Esophagus mucosa (tissue), 1 donor: Measurements from ENCODE around the gene DPP6. TPM values are rescaled to one million over a fixed set of nuclear protein-coding genes. Genes with fewer than 3 reads are reported as not detected.
A peak's percentile ranks its signal among the peaks of the same experiment; 100 is the strongest.
"Not testable (repeated sequence)": the region's sequence is repeated elsewhere in the genome, so short reads cannot be mapped to it uniquely, and the experiment has no call there.

Experiments used
- ATAC-seq: fragments of 200-7000 bp; cut with Tn5 transposase; one replicate; pipeline ENCODE4 v1.9.1; 2020
- total RNA-seq: library from RNA; stranded (reverse); gene quantifications from one replicate; pipeline ENCODE4 v1.2.4, GENCODE V29; 2023
- donor health status: DM: yes; HTN: yes; CAD: no.

DPP6 gene
- total RNA-seq, 1 donor from 2014 or later, result 0.12 TPM

DNA sequence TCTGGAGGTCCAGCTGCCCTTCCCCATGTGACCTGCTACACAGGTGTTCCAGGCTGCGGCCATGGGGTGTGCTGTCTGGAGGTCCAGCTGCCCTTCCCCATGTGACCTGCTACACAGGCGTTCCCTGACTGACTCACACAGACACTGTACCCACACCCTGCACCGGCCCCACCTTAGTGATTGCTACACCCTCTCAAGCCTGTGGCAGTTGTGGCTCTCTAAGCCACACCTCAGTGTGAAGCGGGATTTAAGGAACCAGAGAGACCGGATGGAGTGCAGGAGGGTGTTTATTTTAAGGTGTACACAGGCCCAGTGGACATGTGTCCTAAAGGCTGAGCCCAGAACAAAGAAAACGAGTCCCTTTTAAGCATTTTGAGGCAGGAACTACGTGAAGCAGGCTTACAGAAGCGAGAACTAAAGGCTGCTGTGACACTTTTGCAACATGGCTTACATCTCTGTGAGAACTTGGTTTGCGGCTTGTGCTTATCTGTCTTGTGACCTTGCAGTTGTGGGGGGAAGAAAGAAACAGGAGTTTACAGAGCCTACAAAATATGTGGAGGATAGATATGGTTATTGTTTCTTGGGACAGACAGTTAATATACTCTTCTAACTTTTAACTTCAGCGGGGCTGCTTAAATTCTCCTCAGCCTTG, 624.4 kb downstream of the DPP6 start:
- peak; percentile 91 for ATAC-seq

DNA sequence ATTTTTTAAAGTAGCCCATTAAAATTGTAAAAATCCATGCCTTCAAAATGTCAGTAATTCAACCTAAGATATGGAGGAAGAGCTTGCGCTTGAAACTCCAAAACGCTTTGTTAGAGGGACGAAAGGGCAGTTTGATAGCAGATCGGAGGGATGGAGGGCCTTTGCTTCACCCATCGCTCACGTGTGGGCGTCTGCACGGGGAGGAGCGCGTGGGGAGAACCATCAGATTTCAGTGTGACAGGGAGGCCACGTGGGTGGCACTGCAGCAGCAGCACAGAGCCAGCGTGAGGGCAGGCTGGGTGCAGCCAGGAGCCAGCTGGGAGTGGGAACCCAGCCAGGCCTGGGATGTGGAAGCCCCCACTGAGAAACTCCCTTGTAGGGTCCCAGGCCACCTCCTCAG, 625.3 kb downstream of the DPP6 start:
- ATAC-seq, result no peak

DNA sequence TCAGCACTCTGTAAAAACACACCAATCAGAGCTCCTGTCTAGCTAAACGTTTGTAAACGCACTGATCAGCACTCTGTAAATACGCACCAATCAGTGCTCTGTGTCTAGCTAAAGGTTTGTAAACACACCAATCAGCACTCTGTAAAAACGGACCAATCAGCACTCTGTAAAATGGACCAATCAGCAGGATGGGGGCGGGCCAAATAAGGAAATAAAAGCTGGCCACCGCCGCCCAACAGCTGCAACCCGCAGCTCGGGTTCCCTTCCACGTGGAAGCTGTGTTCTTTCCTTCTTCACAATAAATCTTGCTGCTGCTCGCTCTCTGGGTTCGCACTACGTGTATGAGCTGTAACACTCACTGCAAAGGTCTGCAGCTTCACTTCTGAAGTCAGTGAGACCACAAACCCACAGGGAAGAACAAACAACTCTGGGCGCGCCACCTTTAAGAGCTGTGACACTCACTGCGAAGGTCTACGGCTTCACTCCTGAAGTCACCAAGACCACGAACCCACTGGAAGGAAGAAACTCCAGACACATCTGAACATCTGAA, 625.9 kb downstream of the DPP6 start:
- ATAC-seq, result not testable (repeated sequence)

DNA sequence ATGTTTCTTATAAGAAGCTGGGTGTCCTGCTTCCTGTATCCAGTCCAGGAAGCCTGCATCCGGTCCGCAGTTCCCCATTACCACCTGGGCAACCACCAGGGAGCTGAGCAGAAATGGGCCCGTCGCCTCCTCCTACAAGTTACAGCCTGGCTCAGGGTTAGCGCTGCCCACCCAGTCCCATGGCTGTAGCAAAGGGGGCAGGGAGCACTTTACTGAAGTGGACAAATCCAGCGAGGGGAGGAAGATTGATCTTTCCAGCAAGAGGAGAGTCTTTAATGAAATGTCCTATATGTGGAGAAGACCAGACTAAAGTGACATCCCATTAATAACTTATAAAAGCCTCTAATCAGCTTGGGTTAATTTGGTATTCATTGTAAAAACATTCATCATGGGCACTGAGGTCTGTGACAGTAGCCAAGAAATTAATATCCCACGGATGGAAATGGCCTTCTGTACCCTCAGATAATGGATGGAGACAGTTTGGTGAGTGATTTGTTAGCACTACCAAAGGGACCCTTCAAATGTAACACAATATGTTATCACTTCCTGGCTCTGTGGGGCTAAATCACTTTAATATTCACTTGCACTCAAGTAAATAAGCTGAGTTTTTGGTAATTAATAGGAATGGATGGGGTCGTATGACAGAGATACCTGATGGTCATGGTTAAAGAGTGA, 627.3 kb downstream of the DPP6 start:
- ATAC-seq, result no peak

DNA sequence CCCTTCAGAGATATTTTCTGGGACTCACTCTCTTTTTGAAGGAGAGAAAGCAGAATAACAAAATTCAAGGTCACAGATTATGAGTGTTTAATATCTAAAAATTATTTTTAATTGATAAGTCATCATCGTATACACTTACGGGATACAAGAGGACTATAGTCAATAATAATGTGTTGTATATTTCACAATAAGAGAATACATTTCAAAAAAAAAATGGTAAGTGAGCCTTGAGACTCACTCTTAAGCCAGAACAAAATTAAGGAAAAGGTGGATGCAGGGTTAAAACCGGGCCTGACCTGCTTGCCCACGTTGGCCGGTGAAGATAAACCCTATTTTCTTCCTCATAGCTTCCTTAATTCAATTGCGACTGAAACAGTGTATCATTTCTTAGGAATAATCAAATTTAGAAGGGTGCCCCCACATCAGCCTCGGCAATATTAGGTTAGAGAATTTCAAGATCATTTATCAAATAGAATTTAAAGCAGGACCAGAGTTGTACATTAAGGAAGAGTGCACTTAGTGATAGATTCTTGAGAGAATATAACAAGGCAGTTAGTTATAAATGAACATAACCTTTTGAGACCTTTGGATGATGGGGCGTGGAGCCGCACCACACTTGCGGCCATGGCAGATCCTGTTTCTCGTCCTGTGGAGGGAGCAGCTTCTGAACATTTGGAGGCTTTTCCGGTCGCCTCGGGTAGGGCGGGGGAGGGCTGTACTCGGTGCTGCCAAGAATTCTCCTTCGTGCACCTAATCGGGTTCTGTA, 628.9 kb downstream of the DPP6 start:
- no peak for ATAC-seq

DNA sequence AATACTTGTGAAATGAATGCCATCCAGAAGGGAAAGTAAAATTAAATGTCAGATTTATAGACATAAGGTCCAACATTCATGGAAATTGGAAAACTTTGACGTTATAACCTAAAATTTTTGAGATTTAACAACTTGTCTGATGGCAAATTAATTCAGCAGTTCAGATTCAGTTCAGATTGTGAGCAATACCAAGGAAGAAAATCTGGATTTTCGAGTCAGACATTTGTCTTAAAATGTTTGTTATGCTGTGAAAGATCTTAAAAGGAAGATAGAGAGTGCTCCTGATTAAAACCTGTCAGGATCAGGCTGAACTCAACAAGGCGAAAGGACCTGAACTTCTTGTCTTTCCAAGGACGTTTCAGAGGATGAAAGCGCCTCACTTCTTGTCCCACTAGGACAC, 629.8 kb downstream of the DPP6 start:
- no peak for ATAC-seq

DNA sequence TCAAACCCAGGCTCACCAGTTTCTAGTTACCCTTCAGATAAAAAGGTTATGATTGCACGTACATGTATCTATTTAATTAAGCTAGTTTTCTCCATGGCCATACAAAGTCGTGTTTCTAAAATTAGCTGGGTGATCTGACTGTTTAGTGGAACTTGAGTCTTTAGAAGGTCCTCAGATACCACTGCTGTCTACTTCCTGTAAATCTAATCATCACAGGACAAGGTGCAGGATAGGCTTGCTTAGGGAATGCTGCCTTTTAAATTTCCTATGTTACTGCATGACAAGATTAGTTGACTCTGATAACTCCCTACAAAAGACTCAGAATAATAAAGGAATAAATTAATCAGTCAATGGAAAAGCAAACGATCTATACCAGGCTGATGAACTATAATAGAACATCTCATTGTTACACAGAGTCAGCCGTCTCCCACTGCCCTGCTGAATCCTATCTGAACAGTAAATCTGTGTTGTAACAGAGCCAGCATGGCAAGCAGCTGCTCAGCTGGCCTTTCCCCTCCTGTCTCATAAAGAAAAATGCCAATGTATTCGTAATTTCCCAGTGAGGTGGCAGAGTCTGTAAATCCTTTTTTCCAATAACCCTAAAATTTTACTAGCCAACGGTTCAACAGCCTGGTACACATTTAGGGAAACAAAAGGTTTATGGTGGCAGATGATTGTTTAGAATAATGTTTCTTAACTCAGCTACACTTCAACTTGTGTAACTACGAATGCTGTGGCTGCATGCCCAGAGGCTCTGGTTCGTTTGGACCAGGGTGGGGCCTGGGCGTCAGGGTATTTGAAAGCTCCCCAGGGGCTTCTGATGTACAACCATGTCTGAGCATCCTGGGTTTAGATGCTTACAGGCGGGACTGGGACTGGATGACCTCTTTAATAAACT, 632.7 kb downstream of the DPP6 start:
- no peak for ATAC-seq

DNA sequence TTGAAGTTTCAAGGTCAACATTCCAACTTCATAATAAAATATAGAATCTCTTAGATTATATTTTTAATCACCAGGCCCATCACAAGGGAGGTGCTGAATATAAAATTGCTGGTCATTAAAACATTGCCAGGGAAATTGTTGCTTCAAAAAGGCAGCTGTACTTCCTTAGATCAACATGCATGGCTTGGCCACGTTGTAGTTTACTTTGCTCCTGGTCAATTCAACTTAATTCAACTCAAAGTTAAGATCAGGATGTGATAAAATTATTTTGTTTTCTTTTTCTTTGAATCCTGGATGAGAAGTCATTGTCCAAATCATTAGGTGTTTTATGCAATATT, 633.3 kb downstream of the DPP6 start:
- ATAC-seq, result no peak

DNA sequence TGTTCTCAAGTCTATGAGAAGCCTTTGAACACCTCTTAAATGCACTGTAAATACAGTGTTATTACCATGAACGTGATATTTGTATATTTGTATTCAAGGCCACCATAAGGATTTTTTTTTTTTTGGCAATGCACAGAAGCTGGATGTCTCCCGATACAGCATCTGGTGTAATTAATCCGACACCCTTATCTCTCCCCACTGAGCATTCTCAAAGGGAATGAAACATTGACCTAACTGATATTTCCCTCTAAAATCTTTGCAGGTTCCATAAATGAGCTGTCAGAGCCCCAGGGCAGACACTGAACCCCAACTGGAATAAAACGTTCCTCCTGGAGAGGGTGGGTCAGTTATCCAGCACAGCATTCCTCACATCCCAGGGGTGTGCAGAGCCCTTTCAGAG, 634.1 kb downstream of the DPP6 start:
- no peak for ATAC-seq

DNA sequence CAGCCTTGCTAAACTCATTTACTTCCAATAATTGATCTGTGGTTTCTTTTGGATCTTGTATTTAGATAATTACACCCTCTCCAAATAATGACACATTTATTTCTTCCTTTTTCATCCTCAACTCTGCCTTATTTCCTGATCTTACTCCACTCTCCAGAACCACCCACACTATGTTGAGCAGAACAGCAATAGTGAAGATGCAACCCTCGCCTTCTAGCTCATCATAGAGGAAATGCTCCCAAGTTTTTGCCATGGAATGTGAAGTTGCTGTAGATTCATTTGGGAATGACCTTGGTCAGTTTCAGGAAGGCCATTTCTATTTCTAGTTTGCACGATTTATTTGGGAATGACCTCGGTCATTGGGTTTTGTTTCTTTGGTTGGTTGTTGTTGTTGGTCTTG, 636.8 kb downstream of the DPP6 start:
- no peak for ATAC-seq

DNA sequence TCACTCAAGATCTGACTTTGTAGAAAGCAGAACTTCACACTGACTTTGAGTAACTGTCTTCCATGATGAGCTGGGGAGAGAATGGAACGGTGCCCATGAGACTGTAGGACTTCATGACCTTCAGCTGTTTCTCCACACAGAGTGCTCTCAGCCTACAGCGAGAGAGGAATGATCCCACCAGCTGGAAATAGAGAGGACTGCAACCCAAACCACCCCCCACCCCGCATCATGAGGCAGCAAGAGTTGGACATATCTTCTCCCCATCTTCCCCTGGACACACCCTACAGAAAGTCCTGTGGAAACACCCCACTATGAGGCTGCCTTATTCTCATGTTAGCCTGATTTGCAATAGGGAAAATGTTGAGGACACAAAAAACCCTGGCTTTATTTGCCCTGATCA, 638.2 kb downstream of the DPP6 start:
- no peak for ATAC-seq

DNA sequence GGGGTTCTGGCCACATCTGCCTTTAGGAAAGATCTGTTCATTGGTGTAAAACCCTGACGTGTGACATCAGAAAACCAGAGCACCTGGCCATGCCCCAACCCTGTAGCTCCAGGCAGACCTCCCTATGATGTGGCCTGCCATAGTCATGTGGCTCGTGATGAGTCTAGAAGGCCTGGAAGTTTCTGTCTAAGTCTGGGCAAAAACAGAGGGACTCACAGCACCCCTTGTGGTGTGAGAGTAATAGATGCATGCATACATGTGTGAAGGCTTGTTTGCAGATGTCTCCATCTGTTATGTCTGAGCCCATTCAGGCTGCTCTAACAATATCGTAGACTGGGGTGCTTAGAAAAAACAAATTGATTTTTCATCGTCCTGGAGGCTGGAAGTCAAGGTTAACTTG, 641.5 kb downstream of the DPP6 start:
- ATAC-seq, result no peak

DNA sequence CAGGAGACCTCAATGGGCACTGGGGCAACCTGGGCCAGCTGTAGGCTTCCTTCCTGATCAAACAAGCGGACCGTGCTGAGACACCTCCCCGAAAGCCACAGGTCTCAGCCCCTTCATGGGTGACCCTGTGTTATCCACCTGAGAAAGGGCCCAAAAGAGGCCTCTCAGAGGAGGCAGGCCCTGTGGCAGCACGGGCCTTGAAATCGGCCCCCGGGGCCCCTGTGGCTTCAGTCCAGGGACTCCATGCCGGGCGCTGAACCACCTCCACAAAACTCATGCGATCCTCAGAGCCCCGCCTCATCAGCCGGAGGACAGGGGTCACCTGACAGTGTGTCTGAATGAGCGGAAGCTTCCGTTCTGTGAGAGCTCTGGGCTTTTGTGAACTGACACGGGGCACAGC, 643.6 kb downstream of the DPP6 start:
- no peak for ATAC-seq

DNA sequence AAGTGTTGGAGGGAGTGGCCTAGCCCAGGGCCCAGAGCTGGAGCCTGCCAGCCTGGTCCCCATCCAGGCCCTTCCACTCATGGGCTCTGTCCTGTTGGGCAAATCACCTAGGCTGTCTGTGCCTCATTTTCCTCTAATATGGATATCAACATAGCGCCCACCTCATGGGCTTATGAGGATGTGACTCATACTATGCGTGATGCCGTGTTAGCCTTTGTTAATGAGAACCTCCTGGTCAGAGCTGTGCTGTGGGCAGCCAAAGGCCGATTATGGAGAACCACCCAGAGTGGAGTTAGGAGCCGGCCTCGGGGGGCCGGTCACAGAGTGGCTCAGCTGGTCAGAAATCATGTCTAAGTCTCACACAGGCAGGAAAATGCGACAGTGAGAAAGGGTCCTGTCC, 644.4 kb downstream of the DPP6 start:
- no peak for ATAC-seq

DNA sequence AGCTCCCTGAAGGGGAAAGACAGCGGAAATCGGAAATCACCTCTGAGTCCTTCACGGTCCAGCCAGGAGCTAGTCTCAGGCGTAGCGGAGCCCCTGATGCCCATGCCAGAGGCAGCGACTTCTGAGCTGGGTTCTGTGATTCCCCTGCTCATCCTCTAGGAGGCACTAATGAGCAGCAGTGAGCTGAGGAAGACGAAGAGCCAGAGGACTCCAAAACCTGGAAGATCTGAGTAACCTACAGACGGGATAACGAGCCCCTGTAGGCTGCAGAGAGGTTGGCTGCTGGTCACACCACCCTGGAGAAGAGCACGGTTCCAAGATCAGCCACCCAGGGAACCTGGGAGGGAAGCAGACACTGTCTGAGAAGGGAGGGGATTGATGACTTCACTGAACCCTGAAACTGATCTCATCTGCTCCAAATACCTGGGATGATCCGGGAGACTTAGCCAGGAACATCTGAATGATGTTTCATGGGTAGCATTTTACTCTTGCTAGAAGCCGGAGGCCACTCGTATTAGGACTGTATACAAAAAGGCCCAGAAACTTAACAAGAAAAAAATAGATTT, 646.6 kb downstream of the DPP6 start:
- no peak for ATAC-seq

DNA sequence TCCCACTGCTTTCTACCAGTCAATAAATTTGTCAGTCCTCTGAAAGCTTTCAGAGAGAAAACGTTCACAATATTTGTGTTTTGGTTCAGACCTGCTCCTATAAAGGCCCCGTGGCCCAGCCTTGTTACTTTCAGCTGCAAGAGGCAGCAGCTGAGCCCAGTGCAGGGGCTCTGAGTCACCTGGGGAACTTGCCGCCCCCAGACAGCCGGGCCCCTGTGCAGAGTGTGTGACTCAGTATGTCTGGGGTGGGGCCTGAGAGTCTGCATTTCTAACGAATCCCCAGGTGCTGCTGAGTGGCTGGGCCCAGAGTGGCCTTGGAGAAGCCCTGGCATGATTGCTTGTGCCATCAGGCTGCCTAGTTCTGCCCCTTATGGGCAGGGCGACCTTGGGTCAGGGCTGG, 647.2 kb downstream of the DPP6 start:
- ATAC-seq, result no peak

DNA sequence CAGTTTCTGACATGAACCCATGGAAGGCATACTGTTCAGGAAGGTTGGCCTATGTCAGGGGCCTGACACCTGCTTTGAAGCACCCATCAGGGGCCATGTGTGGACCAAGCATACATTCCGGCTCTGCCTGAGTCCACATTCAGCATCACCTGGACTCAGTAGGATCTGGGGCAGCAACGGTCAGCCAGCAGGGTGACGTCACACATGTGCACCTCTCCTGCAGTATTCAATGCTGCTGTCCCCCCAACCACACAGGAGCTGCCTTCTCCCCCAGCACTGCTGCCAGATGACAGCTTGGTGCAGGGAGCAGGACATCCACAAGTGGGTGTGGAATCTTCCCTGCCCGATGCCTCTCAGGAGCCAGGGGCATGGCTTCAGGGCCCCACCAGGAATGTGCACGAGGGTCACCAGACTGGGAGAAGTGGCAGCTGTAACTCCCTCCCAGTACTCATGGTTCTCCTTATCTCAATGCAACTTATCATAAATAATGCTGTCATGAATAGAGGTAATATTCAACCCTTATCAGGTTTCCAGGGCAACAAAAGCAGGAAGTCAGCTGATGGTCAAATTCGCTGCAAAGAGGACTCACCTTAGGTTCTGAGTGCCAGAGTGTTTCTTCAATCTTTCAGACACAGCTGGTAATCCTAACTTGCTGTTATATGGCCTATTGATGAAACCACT, 657.8 kb downstream of the DPP6 start:
- ATAC-seq, result no peak

DNA sequence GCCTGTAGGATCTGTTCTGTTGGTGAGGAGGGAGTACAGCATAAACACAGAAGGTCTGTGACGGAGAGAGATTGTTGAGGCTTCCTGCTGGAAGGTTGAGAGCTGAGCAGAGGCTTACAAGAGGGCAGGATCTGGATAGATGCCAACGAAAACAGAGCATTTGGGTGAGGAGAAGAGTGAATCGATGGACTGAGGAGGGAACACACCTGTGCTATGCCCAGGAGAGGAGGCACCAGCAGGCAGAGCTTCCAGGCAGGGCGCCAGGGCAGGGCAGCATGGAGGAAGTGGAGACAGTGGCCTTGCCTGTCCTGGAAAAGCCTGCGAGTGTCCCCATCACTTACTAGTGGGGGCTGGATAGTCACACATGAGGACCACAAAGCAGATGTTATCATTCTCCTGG, 667.8 kb downstream of the DPP6 start:
- ATAC-seq, result no peak

DNA sequence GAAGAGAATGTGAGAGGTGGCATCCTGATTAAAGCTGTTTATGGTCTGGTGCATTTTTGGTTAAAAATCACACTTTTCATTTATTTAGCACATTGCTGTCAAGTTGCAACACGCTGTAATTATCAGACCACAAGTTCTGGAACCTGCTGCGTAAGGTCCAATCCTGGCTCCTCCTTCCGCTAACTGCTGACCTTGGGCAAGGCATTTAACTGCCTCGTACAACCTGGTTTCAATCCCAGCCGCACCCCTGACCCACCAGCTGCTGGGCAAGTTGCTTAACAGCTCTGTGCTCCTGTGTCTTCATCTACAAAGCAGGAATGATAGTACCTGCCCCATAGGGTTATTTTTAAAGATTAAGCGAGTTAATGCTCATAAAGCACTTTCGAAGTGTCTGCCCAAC, 668.9 kb downstream of the DPP6 start:
- ATAC-seq, result no peak

DNA sequence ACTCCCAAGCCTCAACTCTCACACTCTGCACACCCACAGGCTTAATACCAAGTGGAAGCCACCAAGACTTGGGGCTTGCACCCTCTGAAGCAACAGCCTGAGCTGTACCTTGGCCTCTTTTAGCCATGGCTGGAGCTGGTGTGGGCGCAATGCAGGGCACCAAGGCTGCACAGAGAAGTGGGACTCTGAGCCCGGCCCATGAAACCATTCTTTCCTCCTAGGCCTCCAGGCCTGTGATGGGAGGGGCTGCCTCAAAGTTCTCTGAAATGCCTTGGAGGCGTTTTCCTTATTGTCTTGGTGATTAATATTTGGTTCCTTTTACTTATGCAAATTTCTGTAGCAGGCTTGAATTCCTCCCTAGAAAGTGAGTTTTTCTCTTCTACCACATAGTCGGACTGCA, 674.2 kb downstream of the DPP6 start:
- ATAC-seq, result no peak

DNA sequence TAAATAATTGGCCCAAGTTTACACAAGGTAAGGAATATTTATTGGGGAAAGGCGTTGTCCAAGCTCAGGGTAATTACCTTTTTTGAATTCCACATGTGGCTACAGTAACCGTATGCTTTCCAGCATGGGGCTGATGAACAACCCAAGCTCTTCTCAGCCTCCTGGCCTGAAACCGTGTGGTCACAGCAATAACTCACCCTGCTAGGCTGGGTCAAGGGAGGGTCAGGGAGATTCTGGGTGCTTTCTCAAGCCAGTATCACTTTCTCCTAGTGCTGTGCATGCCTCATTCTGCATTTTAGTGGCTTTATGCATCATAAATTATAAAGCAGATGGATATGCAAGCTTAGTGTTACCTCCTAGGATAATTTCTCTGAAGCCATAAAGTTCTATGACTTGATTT, 676.9 kb downstream of the DPP6 start:
- no peak for ATAC-seq

DNA sequence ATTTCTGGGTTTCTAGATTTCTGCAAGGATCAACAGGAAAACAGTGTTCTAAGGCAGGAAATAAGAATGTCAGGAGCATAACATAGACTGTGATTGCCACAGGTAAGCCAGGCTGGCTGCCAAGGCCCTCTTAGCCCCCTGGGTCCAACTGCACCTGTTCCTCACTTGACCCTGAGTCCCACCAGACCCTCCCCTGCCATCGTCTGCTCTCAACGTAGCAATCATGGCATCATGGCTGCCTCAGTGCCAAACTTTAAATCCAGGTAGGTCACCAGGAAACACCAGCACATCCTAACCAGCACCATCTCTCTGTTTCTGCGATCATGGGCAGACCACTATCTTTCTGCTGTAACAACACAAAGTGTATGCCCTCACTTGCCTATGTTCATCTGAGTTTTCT, 683.6 kb downstream of the DPP6 start:
- no peak for ATAC-seq
